ENCODE data around the gene CFAP68.
A peak's percentile ranks its signal among the peaks of the same experiment; 100 is the strongest.
"Not testable (repeated sequence)": the region's sequence is repeated elsewhere in the genome, so short reads cannot be mapped to it uniquely, and the experiment has no call there.

CFAP68 gene

DNA sequence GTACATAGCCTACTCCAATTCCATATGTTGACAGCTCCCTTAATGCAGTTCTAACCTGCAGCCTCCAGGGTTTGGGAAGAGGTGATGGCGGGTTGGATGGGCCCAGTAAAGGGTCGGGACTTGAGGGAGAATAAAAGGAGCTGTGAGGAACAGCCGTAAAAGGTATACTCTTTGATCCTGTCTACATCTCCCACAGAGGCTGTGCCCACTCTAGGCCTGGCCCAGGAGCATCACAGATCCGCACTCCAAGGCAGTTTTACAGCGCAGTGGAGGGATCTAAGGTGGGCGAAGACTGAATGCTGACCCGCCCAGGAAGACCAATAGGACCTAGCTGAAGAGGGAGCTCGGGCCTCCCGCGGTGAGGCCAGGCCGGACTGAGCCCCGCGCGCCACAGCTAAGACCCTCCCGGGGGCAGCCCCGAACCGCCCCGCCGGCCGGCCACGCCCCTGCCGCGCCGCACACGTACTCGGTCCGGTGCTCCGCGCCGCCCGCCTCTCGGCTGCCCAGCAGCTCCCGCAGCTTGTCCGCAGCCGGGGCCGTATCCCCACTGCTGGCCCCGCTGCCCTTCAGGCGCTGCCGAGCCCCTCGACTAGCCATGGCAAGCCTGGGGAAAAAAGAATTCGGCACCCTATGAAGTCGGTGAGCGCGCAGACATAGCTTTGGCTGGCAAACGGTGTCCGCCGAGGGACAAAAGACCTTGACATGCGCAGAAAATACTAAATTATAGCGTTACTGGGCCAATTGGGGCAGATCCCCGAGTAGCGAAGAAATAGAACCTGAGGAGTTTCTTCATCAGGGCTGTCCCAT is 8.3 kb upstream of the CFAP68 start, which contains the start of gene ALG9:
ALG9 (minus strand) TSS at position 696 of the 807 bp plus-strand sequence; CDS start at position 597, 99 bp downstream.
- DNase-seq (ENCODE audit: low spot score), result peak; percentile 96

DNA sequence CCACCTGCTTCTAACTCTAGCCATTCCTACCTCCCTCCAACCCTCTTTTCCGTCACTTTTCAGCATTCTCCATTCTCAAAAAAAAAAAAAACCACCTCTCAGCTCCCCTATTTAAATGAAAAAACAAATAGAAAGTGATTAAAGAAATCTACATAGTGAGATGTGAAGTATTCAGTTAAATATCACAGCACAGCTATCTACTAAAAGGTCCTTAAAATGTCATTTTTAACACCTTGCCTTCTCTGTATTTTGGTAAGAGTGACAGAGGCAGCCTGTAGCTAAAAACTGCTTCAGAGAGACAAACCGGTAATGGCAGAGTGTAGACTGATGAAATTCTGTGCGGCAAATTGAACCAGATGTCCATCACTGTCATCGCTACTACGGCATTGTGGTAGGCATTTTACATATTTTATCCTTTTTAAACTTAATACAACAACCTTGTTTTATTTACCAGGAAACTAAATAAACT is 7.6 kb upstream of the CFAP68 start:
- DNase-seq (ENCODE audit: low spot score), result no peak

DNA sequence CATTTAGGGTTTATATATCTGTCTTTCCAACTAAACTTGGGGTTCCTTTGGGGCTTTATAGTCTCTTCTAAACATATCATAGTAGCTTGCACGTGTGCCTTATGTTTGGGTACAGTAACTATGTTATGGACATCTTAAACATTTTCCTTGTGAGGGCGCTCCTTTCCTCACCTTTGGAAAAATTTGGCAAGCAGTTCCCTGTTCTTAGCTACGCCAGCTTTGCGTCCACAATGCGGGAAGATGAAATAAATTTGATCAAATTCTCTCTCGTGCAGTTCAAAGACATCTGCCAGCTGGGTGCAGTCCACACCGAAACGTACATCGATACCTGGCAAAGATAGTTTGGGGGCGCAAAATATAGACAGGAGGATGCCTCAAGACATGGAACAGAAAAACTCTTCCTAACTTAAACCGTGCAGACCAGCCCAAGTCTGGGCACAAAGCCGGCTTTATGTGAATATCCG is 924 bp upstream of the CFAP68 start:
- no peak for DNase-seq (ENCODE audit: low spot score)

DNA sequence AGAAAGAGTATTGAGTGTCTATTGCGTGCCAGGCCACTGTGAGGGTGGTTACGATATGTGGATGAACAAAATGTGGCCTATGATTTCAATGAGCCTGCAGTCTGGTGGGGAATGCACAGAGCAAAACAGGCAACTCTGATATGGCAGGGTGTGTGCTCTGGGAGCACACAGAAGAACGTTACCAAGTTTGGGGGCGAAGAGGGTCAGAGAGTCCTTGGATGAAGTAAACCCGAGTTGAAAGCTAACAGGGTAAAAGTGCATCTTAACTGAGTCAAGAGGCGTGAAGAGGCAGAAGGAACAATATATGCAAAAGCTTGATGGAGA is 258 bp downstream of the CFAP68 start:
- no peak for DNase-seq (ENCODE audit: low spot score)

DNA sequence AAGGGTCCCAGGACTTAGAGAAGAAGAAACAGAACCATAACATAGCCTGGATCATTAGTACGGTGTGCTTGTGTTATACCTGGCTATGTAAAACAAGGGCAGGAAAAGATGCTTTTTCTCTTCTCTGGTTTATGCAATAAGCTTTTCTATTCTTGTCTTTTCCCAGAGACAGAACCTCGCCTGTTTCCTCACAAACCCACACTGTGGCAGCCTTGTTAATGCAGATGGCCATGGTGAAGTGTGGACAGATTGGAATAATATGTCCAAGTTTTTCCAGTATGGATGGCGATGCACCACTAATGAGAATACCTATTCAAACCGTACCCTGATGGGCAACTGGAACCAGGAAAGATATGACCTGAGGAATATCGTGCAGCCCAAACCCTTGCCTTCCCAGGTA is 2.9 kb downstream of the CFAP68 start:
- DNase-seq (ENCODE audit: low spot score), result no peak

DNA sequence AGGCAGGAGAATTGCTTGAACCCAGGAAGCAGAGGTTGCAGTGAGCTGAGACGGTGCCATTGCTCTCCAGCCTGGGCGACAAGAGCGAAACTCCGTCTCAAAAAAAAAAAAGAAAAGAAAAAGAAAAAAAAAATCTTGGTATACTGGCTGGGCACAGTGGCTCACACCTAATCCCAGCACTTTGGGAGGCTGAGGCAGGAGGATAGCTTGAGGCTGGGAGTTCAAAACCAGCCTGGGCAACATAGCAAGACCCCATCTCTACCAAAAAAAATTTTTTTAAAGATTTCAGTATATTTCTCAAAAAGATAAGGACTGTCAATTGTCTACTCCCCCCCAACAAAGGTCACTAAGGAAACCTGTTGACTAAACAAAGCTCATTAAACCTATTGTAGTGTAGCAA is 5.7 kb downstream of the CFAP68 start:
- DNase-seq (ENCODE audit: low spot score), result not testable (repeated sequence)

DNA sequence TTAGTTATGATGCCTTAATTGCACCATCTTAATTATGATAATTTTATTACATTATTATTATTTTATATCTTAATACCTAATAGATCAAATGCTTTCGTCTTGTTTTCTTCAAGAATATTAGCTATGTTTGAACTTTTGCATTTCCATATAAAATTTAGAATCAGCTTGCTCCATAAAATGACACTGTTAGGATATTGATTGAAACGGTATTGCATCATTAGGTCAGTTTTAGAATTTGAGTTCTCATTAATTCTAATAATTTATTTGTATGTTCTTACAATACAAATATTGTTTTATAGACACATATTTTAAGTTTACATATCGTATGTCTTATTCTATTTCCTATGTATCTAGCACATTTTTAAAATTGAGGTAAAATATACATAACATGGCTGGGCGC is 6.7 kb downstream of the CFAP68 start:
- DNase-seq (ENCODE audit: low spot score), result no peak

DNA sequence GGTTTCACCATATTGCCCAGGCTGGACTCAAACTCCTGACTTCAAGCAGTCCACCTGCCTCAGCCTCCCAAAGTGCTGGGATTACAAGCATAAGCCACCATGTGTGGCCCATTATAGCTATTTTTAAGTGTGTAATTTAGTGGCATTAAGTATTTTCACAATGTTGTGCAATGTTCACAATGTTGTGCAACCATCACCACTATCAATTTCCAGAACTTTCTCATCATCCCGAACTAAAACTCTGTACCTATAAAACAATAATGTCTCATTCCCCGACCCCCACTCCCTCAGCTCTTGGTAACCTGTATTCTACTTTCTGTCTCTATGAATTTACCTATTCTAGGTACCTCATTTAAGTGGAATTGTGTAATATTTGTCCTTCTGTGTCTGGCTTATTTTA is 7.5 kb downstream of the CFAP68 start:
- no peak for DNase-seq (ENCODE audit: low spot score)

DNA sequence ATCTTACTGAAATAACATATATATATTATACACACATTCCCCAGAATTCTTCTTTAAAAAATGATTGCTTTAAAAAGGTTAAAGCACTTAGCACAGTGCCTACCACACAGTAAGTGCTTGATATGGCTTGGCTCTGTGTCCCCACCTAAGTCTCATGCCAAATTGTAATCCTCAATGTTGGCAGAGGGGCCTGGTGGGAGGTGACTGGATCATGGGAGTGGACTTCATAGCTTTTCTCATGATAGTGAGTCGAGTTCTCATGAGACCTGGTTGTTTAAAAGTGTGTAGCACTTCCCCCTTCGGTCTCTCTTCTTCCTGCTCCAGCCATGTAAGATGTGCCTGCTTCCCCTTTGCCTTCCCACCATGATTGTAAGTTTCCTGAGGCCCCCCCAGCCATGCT is 26.1 kb downstream of the CFAP68 start:
- no peak for DNase-seq (ENCODE audit: low spot score)

DNA sequence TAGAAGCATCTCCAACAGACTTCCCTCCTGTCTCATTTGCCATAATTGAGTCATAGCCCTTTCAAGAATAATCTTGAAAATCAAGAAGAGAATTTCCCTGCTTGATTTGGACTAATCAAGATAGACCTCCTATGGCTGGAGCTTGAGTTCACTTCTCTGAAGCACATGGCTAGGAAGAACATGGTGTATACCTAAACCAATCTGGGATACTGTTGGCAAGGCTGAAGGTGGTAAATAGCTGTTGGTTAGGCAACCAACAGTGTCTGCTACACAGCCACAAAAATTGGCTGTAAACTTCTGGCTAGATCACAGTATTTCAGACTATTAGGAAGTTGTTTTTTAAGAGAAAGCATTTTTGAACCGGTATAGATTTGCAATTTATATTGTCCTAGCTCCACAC is 27.3 kb downstream of the CFAP68 start:
- no peak for DNase-seq (ENCODE audit: low spot score)

DNA sequence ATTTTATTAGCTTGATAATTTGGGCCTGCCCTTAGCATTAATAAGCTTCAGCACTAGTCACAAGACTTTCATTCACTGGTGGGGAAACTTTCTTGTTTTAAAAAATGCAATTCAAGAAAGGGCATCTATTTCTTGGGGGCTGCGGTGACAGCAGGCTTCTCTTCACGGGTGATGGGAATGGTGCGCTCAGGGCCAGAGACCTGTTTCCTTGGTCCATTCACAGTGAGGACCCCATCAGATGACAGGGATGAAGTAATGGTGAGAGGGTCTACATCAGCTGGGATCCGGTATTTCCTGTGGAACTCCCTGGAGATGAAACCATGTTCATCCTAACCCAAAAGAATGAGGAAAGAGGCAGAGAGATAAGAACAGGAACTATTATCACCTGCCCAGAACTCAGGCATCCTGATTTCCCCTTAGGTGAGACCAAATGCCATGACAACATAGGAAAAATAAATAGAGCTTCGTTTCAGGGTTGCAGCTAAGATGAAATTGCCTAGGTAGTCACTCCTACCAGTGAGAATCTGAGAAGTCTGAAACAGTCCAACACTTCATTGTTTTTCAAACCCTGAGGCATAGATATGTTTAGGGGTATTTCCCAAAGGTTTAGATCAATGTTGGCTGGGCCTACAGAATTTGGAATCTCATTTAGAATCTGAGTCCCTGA is 29.4 kb downstream of the CFAP68 start:
- no peak for DNase-seq (ENCODE audit: low spot score)

DNA sequence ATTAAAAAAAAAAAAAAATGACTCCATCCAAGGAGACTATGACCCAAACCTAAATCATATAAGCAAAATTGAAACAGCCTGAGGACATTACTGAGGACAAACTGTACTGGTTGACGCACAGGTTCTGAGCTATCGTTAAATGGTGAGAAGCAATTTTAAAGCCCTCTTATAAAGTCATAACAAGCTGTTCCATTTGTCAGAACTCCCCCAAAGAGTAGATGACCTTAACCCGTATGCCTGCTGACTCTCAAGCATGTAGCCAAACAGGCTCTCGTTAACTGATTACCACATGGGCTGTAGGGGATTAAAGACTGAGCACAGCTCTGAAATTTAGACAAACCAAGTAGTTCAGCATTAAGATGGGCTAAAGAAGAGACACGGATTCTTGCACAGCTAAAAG is 30.0 kb downstream of the CFAP68 start:
- DNase-seq (ENCODE audit: low spot score), result no peak

DNA sequence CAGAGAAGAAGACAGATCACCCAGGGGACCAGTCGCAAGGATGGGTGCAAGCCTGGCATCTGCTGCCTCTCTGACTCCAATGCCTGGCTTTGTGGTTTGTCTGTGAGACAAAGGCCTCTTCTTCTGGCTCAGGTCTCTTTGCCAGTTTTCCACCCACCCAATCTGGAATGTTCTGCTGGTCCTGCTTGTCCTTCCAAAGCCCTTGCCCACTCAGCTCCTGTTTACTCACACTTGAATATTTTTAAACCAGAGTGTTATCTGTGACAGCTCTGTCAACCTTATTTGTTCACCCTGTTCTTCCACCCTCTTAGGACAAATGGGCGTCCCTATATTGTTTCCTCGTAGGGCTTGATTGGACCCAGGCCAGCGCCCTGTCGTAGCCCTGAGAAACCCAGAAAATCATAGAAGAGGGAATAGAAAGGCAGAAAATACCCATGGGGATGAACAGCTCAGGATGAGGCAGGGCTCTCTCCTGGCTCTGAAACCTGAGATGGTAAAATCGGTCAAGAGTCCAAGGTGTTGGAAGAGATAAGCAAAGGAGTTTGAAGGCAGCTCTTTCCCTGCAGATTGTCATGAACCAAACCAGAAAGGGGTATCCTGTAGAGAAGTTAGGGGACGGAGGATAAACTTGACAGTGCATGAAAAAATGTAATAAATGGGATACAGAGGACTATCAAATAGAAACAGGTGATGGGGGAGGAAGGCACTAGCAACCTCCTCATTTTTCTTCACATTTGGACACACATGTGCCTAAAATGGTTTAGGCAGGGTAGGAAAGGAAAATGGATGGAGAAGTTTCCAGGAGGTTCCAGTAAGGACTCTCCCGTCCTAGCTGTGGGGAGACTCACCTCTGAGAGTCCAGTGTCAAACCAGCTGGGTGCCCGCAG is 31.6 kb downstream of the CFAP68 start:
- DNase-seq (ENCODE audit: low spot score), result no peak

DNA sequence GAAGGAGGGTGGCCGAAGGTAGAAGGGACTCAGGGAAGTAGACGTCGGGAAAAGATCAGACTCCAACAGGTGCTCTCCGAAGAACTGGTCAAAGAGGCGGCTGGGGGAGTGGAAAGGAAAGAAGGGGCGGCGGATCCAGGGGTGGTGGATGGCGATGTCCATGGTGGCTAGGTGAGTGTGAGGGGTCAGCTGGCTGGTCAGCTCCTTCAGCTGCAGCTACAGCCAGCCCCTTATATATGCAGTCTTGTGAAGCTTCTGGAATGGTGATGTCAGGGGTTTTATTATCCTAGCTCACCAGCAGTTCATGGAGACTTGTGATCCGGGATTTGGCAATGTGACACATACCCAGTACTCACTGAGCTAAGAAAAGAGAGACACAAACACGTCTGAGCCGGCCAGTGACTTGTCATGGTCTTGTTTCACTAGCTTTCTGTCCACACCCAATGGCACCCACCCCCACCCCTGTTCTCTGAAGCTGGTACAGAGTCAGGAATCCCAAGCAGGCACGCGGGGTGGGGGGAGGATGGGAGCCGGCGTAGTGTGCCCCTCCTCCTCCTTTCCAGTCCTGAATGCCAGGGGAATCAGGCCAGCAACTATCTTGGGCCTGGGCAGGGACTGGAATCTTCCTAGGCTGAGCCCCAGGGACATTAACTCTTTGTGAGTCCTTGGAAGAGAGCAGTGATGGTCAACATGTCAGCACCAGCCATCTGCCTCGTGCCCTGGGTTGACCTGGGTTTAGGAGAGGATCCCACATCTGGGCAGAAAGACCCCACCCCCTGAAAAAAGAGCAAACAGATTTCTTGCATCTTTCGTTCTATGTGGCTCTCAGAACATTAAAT is 32.4 kb downstream of the CFAP68 start, which contains the start of gene CRYAB:
CRYAB (minus strand) TSS at position 208 of the 839 bp plus-strand sequence; CDS start at position 162, 46 bp downstream.
- no peak for DNase-seq (ENCODE audit: low spot score)

DNA sequence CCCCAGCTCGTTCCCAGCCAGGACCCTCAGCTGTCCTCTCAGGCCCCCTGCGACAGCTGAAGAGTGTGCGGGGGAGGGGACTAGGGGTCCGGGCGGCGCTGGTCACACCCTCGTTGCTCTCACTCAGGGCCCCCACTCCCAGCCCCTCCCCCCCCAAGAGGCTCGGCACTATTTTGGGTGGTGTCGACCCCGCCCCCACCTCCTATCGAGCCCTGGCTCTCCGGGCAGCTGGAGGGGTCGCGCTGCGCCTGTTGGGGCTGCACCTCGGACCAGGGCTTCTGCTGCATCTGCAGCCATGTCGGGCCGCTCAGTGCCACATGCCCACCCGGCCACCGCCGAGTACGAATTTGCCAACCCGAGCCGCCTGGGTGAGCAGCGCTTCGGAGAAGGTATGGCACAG is 33.2 kb downstream of the CFAP68 start, which contains the start of gene HSPB2:
HSPB2 (plus strand) TSS at position 200 of the 400 bp plus-strand sequence; CDS start at position 296, 96 bp downstream.
- no peak for DNase-seq (ENCODE audit: low spot score)

DNA sequence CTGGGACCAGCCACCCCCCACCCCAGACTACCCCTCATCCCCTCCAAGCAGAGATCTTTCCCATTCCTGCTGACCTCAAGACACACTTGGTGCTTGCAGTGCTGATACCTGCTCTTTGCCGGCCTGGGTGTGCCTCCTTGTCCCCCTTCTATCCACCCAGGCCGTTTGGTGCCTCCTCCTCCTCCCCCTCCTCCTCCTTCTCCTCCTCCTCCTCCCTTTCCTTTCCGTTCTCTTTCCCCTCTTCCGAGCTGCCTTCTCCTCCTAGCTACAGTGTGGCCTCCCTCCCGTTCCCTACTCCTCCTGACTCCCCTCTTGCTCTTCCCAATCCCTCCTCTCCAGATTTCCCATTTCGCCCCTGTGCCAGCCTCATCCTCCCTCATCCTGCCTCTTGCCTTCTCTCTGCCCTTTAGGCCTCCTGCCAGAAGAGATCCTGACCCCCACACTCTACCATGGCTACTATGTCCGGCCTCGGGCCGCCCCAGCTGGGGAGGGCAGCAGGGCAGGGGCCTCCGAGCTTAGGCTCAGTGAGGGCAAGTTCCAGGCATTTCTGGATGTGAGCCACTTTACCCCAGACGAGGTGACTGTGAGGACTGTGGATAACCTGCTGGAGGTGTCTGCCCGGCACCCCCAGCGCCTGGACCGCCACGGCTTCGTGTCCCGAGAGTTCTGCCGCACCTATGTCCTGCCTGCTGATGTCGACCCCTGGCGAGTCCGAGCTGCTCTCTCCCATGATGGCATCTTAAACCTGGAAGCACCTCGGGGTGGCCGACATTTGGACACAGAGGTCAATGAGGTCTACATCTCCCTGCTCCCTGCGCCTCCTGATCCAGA is 33.9 kb downstream of the CFAP68 start:
- no peak for DNase-seq (ENCODE audit: low spot score)

DNA sequence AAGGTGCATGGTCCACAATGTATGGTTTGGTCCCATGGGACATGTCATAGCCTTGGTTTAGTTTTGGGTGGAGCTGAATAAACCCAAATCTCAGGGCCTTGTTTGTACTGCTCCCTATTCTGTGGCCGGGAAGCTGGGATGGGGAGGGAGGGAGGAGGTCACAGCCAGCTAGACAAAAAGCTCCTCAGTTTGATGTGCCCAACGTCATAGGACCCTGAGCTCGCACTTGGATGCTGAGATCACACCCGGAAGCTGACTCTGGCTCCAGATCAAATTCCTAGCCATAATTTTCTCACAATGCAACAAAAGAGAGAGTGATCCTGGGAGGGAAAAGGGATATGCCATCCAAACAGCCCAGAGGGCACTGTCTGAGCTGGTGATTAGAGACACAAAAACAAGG is 34.7 kb downstream of the CFAP68 start:
- DNase-seq (ENCODE audit: low spot score), result no peak

DNA sequence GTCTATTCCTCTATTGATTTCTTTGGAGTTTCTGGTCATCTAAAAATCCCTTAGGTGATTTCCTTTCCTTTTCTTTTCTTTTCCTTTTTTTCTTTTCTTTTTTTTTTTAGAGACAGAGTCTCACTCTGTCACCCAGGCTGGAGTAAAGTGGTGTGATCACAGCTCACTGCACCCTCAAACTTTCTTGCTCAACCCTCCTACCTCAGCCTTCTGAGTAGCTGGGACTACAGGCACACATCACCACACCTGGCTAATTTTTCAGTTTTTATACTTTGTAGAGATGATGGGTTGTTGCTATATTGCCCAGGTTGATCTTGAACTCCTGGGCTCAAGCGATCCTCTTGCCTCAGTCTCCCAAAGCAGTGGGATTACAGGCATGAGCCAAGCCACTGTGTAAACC is 37.4 kb downstream of the CFAP68 start:
- no peak for DNase-seq (ENCODE audit: low spot score)

DNA sequence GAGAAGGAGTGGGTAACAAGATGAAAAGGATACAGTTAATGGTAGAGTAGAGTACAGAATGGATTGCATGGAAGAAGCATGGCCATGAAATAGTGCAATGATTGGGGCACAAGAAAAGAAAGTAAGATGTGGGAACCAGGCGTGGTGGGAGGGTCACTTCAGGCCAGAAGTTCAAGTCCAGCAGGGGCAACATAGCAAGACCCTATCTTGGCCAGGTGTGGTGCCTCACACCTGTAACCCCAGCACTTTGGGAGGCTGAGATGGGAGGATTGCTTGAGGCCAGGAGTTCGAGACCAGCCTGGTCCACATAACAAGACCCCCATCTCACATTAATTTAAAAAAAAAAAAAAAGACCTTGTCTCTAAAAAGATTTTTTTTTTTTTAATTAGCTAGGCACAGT is 38.0 kb downstream of the CFAP68 start:
- DNase-seq (ENCODE audit: low spot score), result no peak

DNA sequence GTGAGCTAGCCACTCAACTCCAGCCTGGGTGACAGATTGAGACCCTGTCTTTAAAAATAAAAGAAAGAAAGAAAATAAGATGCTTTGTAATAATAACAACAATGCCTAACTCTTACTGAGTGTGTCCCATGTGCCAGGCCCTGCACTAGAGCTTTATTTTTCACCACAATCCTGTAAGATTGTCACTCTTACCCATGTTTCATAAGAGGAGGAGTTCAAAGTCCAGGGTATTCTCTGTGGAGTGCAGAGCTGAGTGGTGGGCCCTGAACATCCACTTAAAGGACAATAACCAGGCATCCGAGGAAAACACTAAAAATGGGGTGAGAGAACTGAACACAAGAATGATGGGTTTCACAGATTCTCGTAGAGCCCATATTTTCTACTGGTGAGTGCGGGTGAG is 38.4 kb downstream of the CFAP68 start:
- DNase-seq (ENCODE audit: low spot score), result no peak
